ENCODE results near the gene GLTPD2. TPM values are rescaled to one million over a fixed set of nuclear protein-coding genes. Genes with fewer than 3 reads are reported as not detected.

GLTPD2 gene
- total RNA-seq, 5 donors from 2014 or later (not counting 1 experiment from before 2014, with no cell fraction given) = not detected

- peaks cover 14 to 24% (median 22%) of the 10 kb centered on the region in 3 donors for H3K4me1 Mint-ChIP-seq
- H3K4me3 ChIP-seq (ENCODE audit: control insufficient read depth in 1 of 2, extremely low read depth in 1 of 2, low read length in 1 of 2) = no peak overlapping the region
- no peak for ATAC-seq (replicated peaks in 1 of 4)
- H3K27ac ChIP-seq (ENCODE audit: low read length) = no peak overlapping the region
- WGBS (ENCODE audit: insufficient coverage) = 85% methylated on average over 9 of the region's 9 CpGs
- DNase-seq = no peak
- H3K4me1 ChIP-seq (ENCODE audit: control insufficient read depth in 1 of 2, extremely low read depth in 1 of 2, insufficient read depth in 2 of 2, low read length in 2 of 2) = peaks cover 2 to 32% of the 10 kb centered on the region in 2 experiments
- no peaks in the 10 kb centered on the region for H3K9me3 ChIP-seq
- H3K36me3 ChIP-seq (ENCODE audit: control insufficient read depth in 2 of 2, extremely low read depth in 1 of 2, insufficient read depth in 1 of 2, low read length in 1 of 2) = no peaks in the 10 kb centered on the region
- peaks cover 7 to 74% of the 10 kb centered on the region in 2 experiments for H3K27me3 ChIP-seq (replicated peaks in 1 of 2; ENCODE audit: control insufficient read depth in 2 of 2, extremely low read depth in 1 of 2, insufficient read depth in 2 of 2, low read length in 1 of 2)
- peak overlapping the region in 1 of 2 donors; percentile 38 for H3K27ac Mint-ChIP-seq
- POLR2A ChIA-PET = no interaction called here
- CTCF ChIA-PET = no interaction called here
- H3K9me3 Mint-ChIP-seq = no peaks in the 10 kb centered on the region
- no peak overlapping the region for H3K4me3 Mint-ChIP-seq
- H3K36me3 Mint-ChIP-seq = no peaks in the 10 kb centered on the region
- H3K27me3 Mint-ChIP-seq = peaks cover 4 to 19% of the 10 kb centered on the region in 2 donors
Measured at GRCh38 chr17:4742133-4742532, 46.6 kb upstream of the GLTPD2 start.

- no peak overlapping the region for H3K27ac Mint-ChIP-seq
- Histone ChIP-seq H3K36me3 (ENCODE audit: control insufficient read depth in 2 of 2, extremely low read depth in 1 of 2, insufficient read depth in 1 of 2, low read length in 1 of 2) (no peaks in the 10 kb centered on the region), H3K27ac (ENCODE audit: low read length) (no peak overlapping the region), H3K9me3 (no peaks in the 10 kb centered on the region), H3K4me3 (ENCODE audit: control insufficient read depth in 1 of 2, extremely low read depth in 1 of 2, low read length in 1 of 2) (no peak overlapping the region), H3K4me1 (ENCODE audit: control insufficient read depth in 1 of 2, extremely low read depth in 1 of 2, insufficient read depth in 2 of 2, low read length in 2 of 2) (peaks cover 2 to 37% of the 10 kb centered on the region in 2 experiments), H3K27me3 (replicated peaks in 1 of 2; ENCODE audit: control insufficient read depth in 2 of 2, extremely low read depth in 1 of 2, insufficient read depth in 2 of 2, low read length in 1 of 2) (peaks cover 7 to 74% of the 10 kb centered on the region in 2 experiments)
- H3K27me3 Mint-ChIP-seq = peaks cover 4 to 19% of the 10 kb centered on the region in 2 donors
- CTCF ChIA-PET = no interaction called here
- H3K9me3 Mint-ChIP-seq = no peaks in the 10 kb centered on the region
- H3K4me3 Mint-ChIP-seq = no peak overlapping the region
- H3K4me1 Mint-ChIP-seq = peaks cover 16 to 25% (median 23%) of the 10 kb centered on the region in 3 donors
- WGBS (ENCODE audit: insufficient coverage) = 89% methylated on average over 6 of the region's 10 CpGs
- ATAC-seq (replicated peaks in 1 of 4) (no peak), DNase-seq (no peak)
- POLR2A ChIA-PET = no interaction called here
- no peaks in the 10 kb centered on the region for H3K36me3 Mint-ChIP-seq
Measured at GRCh38 chr17:4742629-4743028, 46.1 kb upstream of the GLTPD2 start.

GRCh38 chr17:4743216-4743615 is 45.5 kb upstream of the GLTPD2 start:
- Histone ChIP-seq H3K4me3 (ENCODE audit: control insufficient read depth in 1 of 2, extremely low read depth in 1 of 2, low read length in 1 of 2) (no peak overlapping the region), H3K36me3 (ENCODE audit: control insufficient read depth in 2 of 2, extremely low read depth in 1 of 2, insufficient read depth in 1 of 2, low read length in 1 of 2) (no peaks in the 10 kb centered on the region), H3K9me3 (no peaks in the 10 kb centered on the region), H3K27me3 (replicated peaks in 1 of 2; ENCODE audit: control insufficient read depth in 2 of 2, extremely low read depth in 1 of 2, insufficient read depth in 2 of 2, low read length in 1 of 2) (peaks cover 5 to 73% of the 10 kb centered on the region in 2 experiments), H3K27ac (ENCODE audit: low read length) (no peak overlapping the region), H3K4me1 (ENCODE audit: control insufficient read depth in 1 of 2, extremely low read depth in 1 of 2, insufficient read depth in 2 of 2, low read length in 2 of 2) (peaks cover 2 to 41% of the 10 kb centered on the region in 2 experiments)
- Mint-ChIP-seq H3K27ac (no peak overlapping the region), H3K27me3 (peaks cover 4 to 19% of the 10 kb centered on the region in 2 donors), H3K4me3 (no peak overlapping the region), H3K9me3 (no peaks in the 10 kb centered on the region), H3K36me3 (no peaks in the 10 kb centered on the region), H3K4me1 (peaks cover 21 to 29% (median 28%) of the 10 kb centered on the region in 3 donors)
- ChIA-PET POLR2A (no interaction called here), CTCF (no interaction called here)
- ATAC-seq (replicated peaks in 1 of 4) (no peak), DNase-seq (no peak)
- WGBS (ENCODE audit: insufficient coverage) = 60% methylated on average over 1 of the region's 8 CpGs

- Histone ChIP-seq H3K9me3 (no peaks in the 10 kb centered on the region), H3K27ac (ENCODE audit: low read length) (no peak overlapping the region), H3K27me3 (replicated peaks in 1 of 2; ENCODE audit: control insufficient read depth in 2 of 2, extremely low read depth in 1 of 2, insufficient read depth in 2 of 2, low read length in 1 of 2) (peaks cover 2 to 67% of the 10 kb centered on the region in 2 experiments), H3K4me3 (ENCODE audit: control insufficient read depth in 1 of 2, extremely low read depth in 1 of 2, low read length in 1 of 2) (no peak overlapping the region), H3K4me1 (ENCODE audit: control insufficient read depth in 1 of 2, extremely low read depth in 1 of 2, insufficient read depth in 2 of 2, low read length in 2 of 2) (peaks cover 2 to 39% of the 10 kb centered on the region in 2 experiments), H3K36me3 (ENCODE audit: control insufficient read depth in 2 of 2, extremely low read depth in 1 of 2, insufficient read depth in 1 of 2, low read length in 1 of 2) (no peaks in the 10 kb centered on the region)
- DNase-seq (no peak), ATAC-seq (replicated peaks in 1 of 4) (no peak)
- Mint-ChIP-seq H3K27ac (no peak overlapping the region), H3K27me3 (peaks cover 4 to 18% of the 10 kb centered on the region in 2 donors), H3K4me3 (no peak overlapping the region), H3K4me1 (peaks cover 19 to 29% (median 27%) of the 10 kb centered on the region in 3 donors), H3K36me3 (no peaks in the 10 kb centered on the region), H3K9me3 (no peaks in the 10 kb centered on the region)
- WGBS (ENCODE audit: insufficient coverage) = no CpG with 5 or more reads among the region's 9 CpGs
- CTCF ChIA-PET = interaction anchor here in 1 of 2 donors (0.5 kb wide), 1 partner anchor 976 kb away, joined by 3 read pairs; no protein-coding TSS in a partner anchor
- POLR2A ChIA-PET = no interaction called here
Measured at GRCh38 chr17:4743898-4744297, 44.9 kb upstream of the GLTPD2 start.

- H3K36me3 ChIP-seq (ENCODE audit: control insufficient read depth in 2 of 2, extremely low read depth in 1 of 2, insufficient read depth in 1 of 2, low read length in 1 of 2) = no peaks in the 10 kb centered on the region
- H3K36me3 Mint-ChIP-seq = no peaks in the 10 kb centered on the region
- peak overlapping the region in 1 of 3 donors; percentile 19 for H3K4me3 Mint-ChIP-seq
- no peak overlapping the region for H3K4me3 ChIP-seq (ENCODE audit: control insufficient read depth in 1 of 2, extremely low read depth in 1 of 2, low read length in 1 of 2)
- ATAC-seq (replicated peaks in 1 of 4) = no peak
- H3K4me1 ChIP-seq (ENCODE audit: control insufficient read depth in 1 of 2, extremely low read depth in 1 of 2, insufficient read depth in 2 of 2, low read length in 2 of 2) = peaks cover 2 to 27% of the 10 kb centered on the region in 2 experiments
- 32% methylated on average over 17 of the region's 51 CpGs for WGBS (ENCODE audit: insufficient coverage)
- H3K27ac Mint-ChIP-seq = no peak overlapping the region
- no peak for DNase-seq
- peaks cover 2 to 61% of the 10 kb centered on the region in 2 experiments for H3K27me3 ChIP-seq (replicated peaks in 1 of 2; ENCODE audit: control insufficient read depth in 2 of 2, extremely low read depth in 1 of 2, insufficient read depth in 2 of 2, low read length in 1 of 2)
- POLR2A ChIA-PET = no interaction called here
- CTCF ChIA-PET = no interaction called here
- peaks cover 15 to 25% (median 21%) of the 10 kb centered on the region in 3 donors for H3K4me1 Mint-ChIP-seq
- peaks cover 3 to 19% of the 10 kb centered on the region in 2 donors for H3K27me3 Mint-ChIP-seq
- no peaks in the 10 kb centered on the region for H3K9me3 Mint-ChIP-seq
- no peaks in the 10 kb centered on the region for H3K9me3 ChIP-seq
- H3K27ac ChIP-seq (ENCODE audit: low read length) = no peak overlapping the region
Measured at GRCh38 chr17:4744999-4745969, 43.5 kb upstream of the GLTPD2 start.

- H3K4me1 Mint-ChIP-seq = peaks cover 13 to 21% (median 18%) of the 10 kb centered on the region in 3 donors
- H3K27ac Mint-ChIP-seq = peak overlapping the region; percentile 80 to 88
- peaks cover 7 to 13% of the 10 kb centered on the region in 2 donors for H3K27me3 Mint-ChIP-seq
- Histone ChIP-seq H3K4me1 (ENCODE audit: control insufficient read depth in 1 of 2, extremely low read depth in 1 of 2, insufficient read depth in 2 of 2, low read length in 2 of 2) (peaks cover 2 to 23% of the 10 kb centered on the region in 2 experiments), H3K27me3 (replicated peaks in 1 of 2; ENCODE audit: control insufficient read depth in 2 of 2, extremely low read depth in 1 of 2, insufficient read depth in 2 of 2, low read length in 1 of 2) (peaks cover 2 to 40% of the 10 kb centered on the region in 2 experiments), H3K27ac (ENCODE audit: low read length) (peak overlapping the region; percentile 41), H3K4me3 (ENCODE audit: control insufficient read depth in 1 of 2, extremely low read depth in 1 of 2, low read length in 1 of 2) (peak overlapping the region in 1 of 2 donors; percentile 2), H3K9me3 (no peaks in the 10 kb centered on the region), H3K36me3 (ENCODE audit: control insufficient read depth in 2 of 2, extremely low read depth in 1 of 2, insufficient read depth in 1 of 2, low read length in 1 of 2) (no peaks in the 10 kb centered on the region)
- H3K9me3 Mint-ChIP-seq = no peaks in the 10 kb centered on the region
- H3K36me3 Mint-ChIP-seq = no peaks in the 10 kb centered on the region
- ATAC-seq (replicated peaks in 1 of 4) (peak; percentile 91 to 100 (median 96)), DNase-seq (peak in 28 of 35 experiments; percentile 3 to 67 (median 35))
- CTCF ChIA-PET = interaction anchor here in 1 of 2 donors (1.0 kb wide), 1 partner anchor 38 kb away, joined by 3 read pairs; the partner anchor contains the start of gene ARRB2
- 0% methylated on average over 3 of the region's 5 CpGs for WGBS (ENCODE audit: insufficient coverage)
- peak overlapping the region; percentile 32 to 55 (median 55) for H3K4me3 Mint-ChIP-seq
- POLR2A ChIA-PET = no interaction called here
Measured at GRCh38 chr17:4747847-4748246, 40.9 kb upstream of the GLTPD2 start.

All from T-cell (primary cell).